ENCODE measurements around the gene MAPK1.
"Not testable (repeated sequence)": the region's sequence is repeated elsewhere in the genome, so short reads cannot be mapped to it uniquely, and the experiment has no call there.

Gene MAPK1

GRCh38 chr22:21904250-21904789 is 36.9 kb upstream of the MAPK1 start:
- DNase-seq (ENCODE audit: low read depth in 2 of 2) = no peak
- no peak for TF ChIP-seq CTCF (IDR thresholded peaks at IDR 0.05; ENCODE audit: low read depth, low read length)
- H3K4me3 ChIP-seq (replicated peaks in 1 of 2; ENCODE audit: low read depth in 2 of 2, low read length in 2 of 2) = no peak overlapping the region

GRCh38 chr22:21903283-21903682 is 35.8 kb upstream of the MAPK1 start:
- DNase-seq (ENCODE audit: low read depth in 2 of 2) = no peak
- H3K4me3 ChIP-seq (replicated peaks in 1 of 2; ENCODE audit: low read depth in 2 of 2, low read length in 2 of 2) = no peak overlapping the region
- no peak for TF ChIP-seq CTCF (IDR thresholded peaks at IDR 0.05; ENCODE audit: low read depth, low read length)

- no peak for DNase-seq (ENCODE audit: low read depth in 2 of 2)
- no peak for TF ChIP-seq CTCF (IDR thresholded peaks at IDR 0.05; ENCODE audit: low read depth, low read length)
- H3K4me3 ChIP-seq (replicated peaks in 1 of 2; ENCODE audit: low read depth in 2 of 2, low read length in 2 of 2) = no peak overlapping the region
Observed at GRCh38 chr22:21902296-21903087, 35.0 kb upstream of the MAPK1 start.

- TF ChIP-seq CTCF (IDR thresholded peaks at IDR 0.05; ENCODE audit: low read depth, low read length) = no peak
Observed at GRCh38 chr22:21898354-21898896, 31.0 kb upstream of the MAPK1 start.

GRCh38 chr22:21896951-21897513 is 29.6 kb upstream of the MAPK1 start:
- no peak overlapping the region for H3K4me3 ChIP-seq (replicated peaks in 1 of 2; ENCODE audit: low read depth in 2 of 2, low read length in 2 of 2)
- DNase-seq (ENCODE audit: low read depth in 2 of 2) = no peak
- no peak for TF ChIP-seq CTCF (IDR thresholded peaks at IDR 0.05; ENCODE audit: low read depth, low read length)

More at GRCh38 chr22:21898354-21898896, 31.0 kb upstream of the MAPK1 start:
- H3K4me3 ChIP-seq (replicated peaks in 1 of 2; ENCODE audit: low read depth in 2 of 2, low read length in 2 of 2) = no peak overlapping the region
- DNase-seq (ENCODE audit: low read depth in 2 of 2) = no peak

GRCh38 chr22:21896275-21896674 is 28.8 kb upstream of the MAPK1 start:
- H3K4me3 ChIP-seq (replicated peaks in 1 of 2; ENCODE audit: low read depth in 2 of 2, low read length in 2 of 2); DNase-seq (ENCODE audit: low read depth in 2 of 2): not testable (repeated sequence)

GRCh38 chr22:21894799-21895198 is 27.4 kb upstream of the MAPK1 start:
- DNase-seq (ENCODE audit: low read depth in 2 of 2) = no peak
- no peak for TF ChIP-seq CTCF (IDR thresholded peaks at IDR 0.05; ENCODE audit: low read depth, low read length)
- H3K4me3 ChIP-seq (replicated peaks in 1 of 2; ENCODE audit: low read depth in 2 of 2, low read length in 2 of 2) = no peak overlapping the region

All from cardiac fibroblast (primary cell).